Stomach (tissue), 9 donors: ENCODE results near the gene FRAS1. TPM values are rescaled to one million over a fixed set of nuclear protein-coding genes. Genes with fewer than 3 reads are reported as not detected.

Experiments
- DNase-seq, 2 donors: peaks; one replicate each; pipeline versions ENCODE4 v3.0.0 to v3.0.0-alpha.2; 2013 to 2019
- H3K27ac ChIP-seq, 5 donors: fragments of 200-600 bp in 4 of 5; sonication (generic) in 4 of 5; one replicate each; pipeline ENCODE4 v1.5.1; 2013 to 2019; ENCODE audit warnings: mild to moderate bottlenecking in 1 of 5, moderate library complexity in 1 of 5
- H3K27me3 ChIP-seq, 3 donors: fragments of 200-600 bp; sonication (generic); one replicate each; pipeline ENCODE4 v1.5.1; 2017 to 2019; ENCODE audit warnings: mixed run types in 1 of 3
- H3K36me3 ChIP-seq, 4 donors: fragments of 200-600 bp; sonication (generic); 1 replicate in 3 of 4; 2 replicates in 1 of 4; pipeline ENCODE4 v1.5.1; 2016 to 2019
- H3K4me1 ChIP-seq, 4 donors: fragments of 200-600 bp; sonication (generic); one replicate each; pipeline ENCODE4 v1.5.1; 2016 to 2019
- H3K4me3 ChIP-seq, 4 donors: fragments of 200-600 bp; sonication (generic) in 3 of 4; one replicate each; pipeline ENCODE4 v1.5.1; 2016 to 2019; ENCODE audit warnings: mild to moderate bottlenecking in 1 of 4
- H3K9me3 ChIP-seq, 4 donors: fragments of 200-600 bp; sonication (generic); one replicate each; pipeline ENCODE4 v1.5.1; 2016 to 2019
- EP300 ChIP-seq: sonication (generic); formaldehyde crosslinking; IDR thresholded peaks from one replicate; pipeline ENCODE4 v1.6.1; 2017; ENCODE audit warnings: antibody characterized with exemption
- POLR2A ChIP-seq, 4 donors: fragments of 450-650 bp; IDR thresholded peaks; one replicate each; pipeline ENCODE4 v1.6.1; 2016; ENCODE audit warnings: antibody characterized with exemption in 4 of 4, control low read depth in 2 of 4, mild to moderate bottlenecking in 1 of 4, moderate library complexity in 1 of 4
- POLR2AphosphoS5 ChIP-seq, 3 donors: sonication (generic); formaldehyde crosslinking; IDR thresholded peaks; one replicate each; pipeline ENCODE4 v1.6.1; 2016; ENCODE audit warnings: antibody characterized with exemption in 3 of 3
- WGBS, 5 donors: extraction: QIAGEN DNeasy Blood & Tissue Kit in 3 of 5; methylation state at CpG; one replicate each; pipeline versions ENCODE4 v1.1.5 to v1.1.7; 2013 to 2018; 5-methylcytosine and 5-hydroxymethylcytosine counted together
- intact Hi-C: fragments of 100-400 bp; cut with DNase I; formaldehyde crosslinking; loops from one replicate; pipeline ENCODE4 v1.15.1; 2023; ENCODE audit warnings: low total_unique reads
- polyA plus RNA-seq, 3 donors: library from polyadenylated mRNA; stranded (reverse); fragments of 200-250 nt; gene quantifications; one replicate each; pipeline ENCODE4 v1.2.3, GENCODE V29; 2013
- total RNA-seq, 5 donors: library from RNA; depleted of rRNA; stranded (reverse); fragments of >200 nt; gene quantifications; one replicate each; pipeline versions ENCODE4 v1.1.0 to v1.2.3, GENCODE V29; 2014 to 2016
- TF ChIP-seq, protein P1 (sequence below), 7 experiments: fragments of 450-650 bp in 4 of 7; fragments of 200-600 bp in 3 of 7; sonication (generic) in 3 of 7; IDR thresholded peaks; one replicate each; pipeline ENCODE4 v1.5.1; 2016 to 2019; ENCODE audit warnings: antibody characterized with exemption in 7 of 7, control low read depth in 2 of 7, mild to moderate bottlenecking in 1 of 7
- donor health status: healthy with polysubstance abuse.
- donor health status: Bipolar disorder and iron deficiency.
- donor health status: healthy.

Gene FRAS1
- total and polyA plus RNA-seq, 8 donors: under 0.01 to 12.7 (median 2.0) TPM

GRCh38 chr4:78292341-78292740 lies 235.2 kb downstream of the FRAS1 start:
- WGBS, 5 donors: 70 to 92% (median 86%) methylated on average over 2 of the region's 2 CpGs
- no peaks in the 10 kb centered on the region for H3K27me3 ChIP-seq
- no peak overlapping the region for H3K27ac ChIP-seq
- no peak for DNase-seq
- TF ChIP-seq POLR2A (IDR thresholded peaks at IDR 0.05) (no peak), EP300 (no peak), POLR2AphosphoS5 (IDR thresholded peaks at IDR 0.05) (no peak)
- TF ChIP-seq, protein P1, sequence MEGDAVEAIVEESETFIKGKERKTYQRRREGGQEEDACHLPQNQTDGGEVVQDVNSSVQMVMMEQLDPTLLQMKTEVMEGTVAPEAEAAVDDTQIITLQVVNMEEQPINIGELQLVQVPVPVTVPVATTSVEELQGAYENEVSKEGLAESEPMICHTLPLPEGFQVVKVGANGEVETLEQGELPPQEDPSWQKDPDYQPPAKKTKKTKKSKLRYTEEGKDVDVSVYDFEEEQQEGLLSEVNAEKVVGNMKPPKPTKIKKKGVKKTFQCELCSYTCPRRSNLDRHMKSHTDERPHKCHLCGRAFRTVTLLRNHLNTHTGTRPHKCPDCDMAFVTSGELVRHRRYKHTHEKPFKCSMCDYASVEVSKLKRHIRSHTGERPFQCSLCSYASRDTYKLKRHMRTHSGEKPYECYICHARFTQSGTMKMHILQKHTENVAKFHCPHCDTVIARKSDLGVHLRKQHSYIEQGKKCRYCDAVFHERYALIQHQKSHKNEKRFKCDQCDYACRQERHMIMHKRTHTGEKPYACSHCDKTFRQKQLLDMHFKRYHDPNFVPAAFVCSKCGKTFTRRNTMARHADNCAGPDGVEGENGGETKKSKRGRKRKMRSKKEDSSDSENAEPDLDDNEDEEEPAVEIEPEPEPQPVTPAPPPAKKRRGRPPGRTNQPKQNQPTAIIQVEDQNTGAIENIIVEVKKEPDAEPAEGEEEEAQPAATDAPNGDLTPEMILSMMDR (IDR thresholded peaks at IDR 0.05): no peak
- H3K4me3 ChIP-seq: no peak overlapping the region
- H3K36me3 ChIP-seq: no peaks in the 10 kb centered on the region
- H3K4me1 ChIP-seq: peaks cover 0 to 9% (median 0%) of the 10 kb centered on the region in 4 donors
- intact Hi-C loops: no loop called here
- no peaks in the 10 kb centered on the region for H3K9me3 ChIP-seq

DNA sequence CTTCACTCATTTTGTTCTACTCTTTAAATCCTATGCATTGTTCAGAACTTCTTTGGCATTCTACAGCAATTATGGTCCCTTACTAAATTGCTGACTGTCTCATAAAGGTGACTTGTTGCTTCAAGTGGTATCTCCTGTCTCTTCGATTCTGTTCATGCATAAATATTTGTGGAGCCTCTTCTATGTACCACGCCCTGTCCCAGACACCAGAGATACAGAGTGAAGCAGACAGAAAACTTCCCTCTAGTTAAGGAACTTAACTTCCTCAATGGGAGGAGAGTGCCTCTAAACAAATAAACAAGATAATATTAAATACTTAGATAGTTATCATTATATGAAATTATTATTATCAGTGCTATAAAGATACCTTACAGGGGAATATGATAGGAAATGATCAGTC lies 235.7 kb downstream of the FRAS1 start:
- TF ChIP-seq EP300 (no peak), POLR2AphosphoS5 (IDR thresholded peaks at IDR 0.05) (no peak), POLR2A (IDR thresholded peaks at IDR 0.05) (no peak)
- TF ChIP-seq, protein P1 (IDR thresholded peaks at IDR 0.05): no peak
- 74 to 85% (median 84%) methylated on average over 2 of the region's 2 CpGs for WGBS, 5 donors
- no peaks in the 10 kb centered on the region for H3K27me3 ChIP-seq
- DNase-seq: no peak
- intact Hi-C loops: no loop called here
- no peaks in the 10 kb centered on the region for H3K9me3 ChIP-seq
- H3K4me1 ChIP-seq: peaks cover 0 to 9% (median 0%) of the 10 kb centered on the region in 4 donors
- H3K27ac ChIP-seq: no peak overlapping the region
- no peaks in the 10 kb centered on the region for H3K36me3 ChIP-seq
- H3K4me3 ChIP-seq: no peak overlapping the region

DNA sequence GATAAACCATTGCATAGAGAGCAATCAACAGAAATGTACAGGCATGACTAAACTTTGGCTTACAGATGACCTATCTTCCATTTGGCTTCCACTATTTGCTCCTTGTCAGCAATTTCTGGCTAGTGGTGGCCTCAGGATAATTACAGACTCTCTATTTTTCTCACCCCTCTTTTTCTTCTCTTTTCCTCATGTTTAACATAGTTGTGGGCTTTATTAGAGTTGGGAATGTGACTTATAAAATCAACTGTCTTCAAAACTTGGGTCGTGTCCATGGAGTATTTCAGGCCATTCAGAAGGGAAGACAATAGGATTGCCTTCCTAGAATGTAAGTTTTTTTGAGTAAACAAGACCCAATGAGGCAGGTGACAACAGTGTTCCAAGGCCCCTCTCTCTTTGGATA lies 236.2 kb downstream of the FRAS1 start:
- Histone ChIP-seq H3K27ac (no peak overlapping the region), H3K4me3 (no peak overlapping the region), H3K27me3 (no peaks in the 10 kb centered on the region), H3K9me3 (no peaks in the 10 kb centered on the region), H3K4me1 (peaks cover 0 to 9% (median 0%) of the 10 kb centered on the region in 4 donors), H3K36me3 (no peaks in the 10 kb centered on the region)
- intact Hi-C loops: no loop called here
- no peak for DNase-seq
- 53 to 77% (median 63%) methylated on average over 1 of the region's 1 CpG for WGBS, 5 donors
- TF ChIP-seq EP300 (no peak), POLR2A (IDR thresholded peaks at IDR 0.05) (no peak), POLR2AphosphoS5 (IDR thresholded peaks at IDR 0.05) (no peak)
- TF ChIP-seq, protein P1 (IDR thresholded peaks at IDR 0.05): no peak

- H3K9me3 ChIP-seq: no peaks in the 10 kb centered on the region
These were observed 236.7 kb downstream of the FRAS1 start for GRCh38 chr4:78293821-78294301.

More at GRCh38 chr4:78293821-78294301, 236.7 kb downstream of the FRAS1 start:
- Histone ChIP-seq H3K36me3 (no peaks in the 10 kb centered on the region), H3K4me1 (peaks cover 0 to 13% (median under 1%) of the 10 kb centered on the region in 4 donors), H3K4me3 (no peak overlapping the region), H3K27me3 (no peaks in the 10 kb centered on the region), H3K27ac (no peak overlapping the region)
- intact Hi-C loops: no loop called here
- TF ChIP-seq POLR2AphosphoS5 (IDR thresholded peaks at IDR 0.05) (no peak), EP300 (no peak), POLR2A (IDR thresholded peaks at IDR 0.05) (no peak)
- TF ChIP-seq, protein P1 (IDR thresholded peaks at IDR 0.05): no peak
- WGBS, 5 donors: 42 to 77% (median 54%) methylated on average over 4 of the region's 4 CpGs
- DNase-seq: peak in 1 of 2 donors; percentile 41
